ENCODE data around the gene SLX9. TPM values are rescaled to one million over a fixed set of nuclear protein-coding genes. Genes with fewer than 3 reads are reported as not detected.
A peak's percentile ranks its signal among the peaks of the same experiment; 100 is the strongest.

The SLX9 gene
- total RNA-seq, 1 experiment from 2014 or later: 74.3 TPM

DNA sequence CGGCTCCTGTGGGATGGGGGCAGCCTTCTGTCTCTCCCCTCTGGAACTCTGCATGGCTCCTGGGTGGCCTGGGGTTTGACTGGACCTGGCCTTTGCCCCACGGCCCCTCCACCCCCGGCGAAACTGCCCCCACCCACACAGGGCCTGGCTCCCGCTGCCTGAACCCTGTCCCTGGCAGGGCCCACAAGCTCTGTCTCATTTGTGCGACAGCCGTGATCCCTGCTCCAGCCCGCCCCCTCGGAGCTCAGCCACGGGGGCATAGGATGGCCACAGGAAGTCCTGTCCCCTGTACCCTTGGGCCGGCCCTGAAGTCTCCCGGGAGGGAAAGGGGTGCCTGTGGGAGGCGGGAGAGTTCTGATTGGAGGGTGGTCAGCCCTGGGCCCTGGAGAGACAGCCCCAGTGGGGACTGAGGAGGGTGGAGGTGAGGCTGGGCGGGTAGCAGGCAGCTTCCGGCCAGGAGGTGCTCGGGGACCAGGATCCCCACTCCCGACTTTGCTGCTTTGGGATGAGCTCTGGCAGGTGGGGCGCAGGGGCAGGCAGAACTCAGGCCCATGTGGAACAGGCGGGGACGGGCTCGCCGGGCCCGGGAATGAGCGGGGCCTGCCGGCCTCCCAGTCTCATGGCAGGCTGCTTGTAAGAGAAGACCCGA lies 45.1 kb downstream of the SLX9 start:
- Histone ChIP-seq H3K56ac (ENCODE audit: insufficient read length, low read depth, low read length) (no peak overlapping the region), H3K9me3 (ENCODE audit: control insufficient read depth, low read depth, low read length) (no peaks in the 10 kb centered on the region), H2AFZ (ENCODE audit: low read length) (no peak overlapping the region), H2BK120ac (ENCODE audit: low read depth, low read length, poor library complexity, severe bottlenecking) (no peak overlapping the region), H3K23me2 (ENCODE audit: insufficient read length, low read depth, low read length, poor library complexity, severe bottlenecking) (no peaks in the 10 kb centered on the region), H3K14ac (ENCODE audit: insufficient read depth, low read length) (no peak overlapping the region), H3K79me2 (ENCODE audit: insufficient read depth, low read length) (no peaks in the 10 kb centered on the region), H3K27ac (ENCODE audit: insufficient read length, low read depth, low read length) (no peak overlapping the region), H2BK12ac (ENCODE audit: insufficient read length, low read depth, low read length) (no peak overlapping the region), H4K8ac (replicated peaks; ENCODE audit: insufficient read length, low read depth, low read length) (no peak overlapping the region), H3K18ac (ENCODE audit: insufficient read length, low read depth, low read length) (no peak overlapping the region), H3T11ph (ENCODE audit: low read length) (no peak overlapping the region), H3K79me1 (ENCODE audit: insufficient read depth, low read depth, low read length, poor library complexity, severe bottlenecking) (no peaks in the 10 kb centered on the region), H4K20me1 (ENCODE audit: control insufficient read depth, insufficient read depth, insufficient read length) (no peaks in the 10 kb centered on the region), H4K91ac (ENCODE audit: insufficient read length, low read depth, low read length) (no peak overlapping the region), H2BK5ac (ENCODE audit: insufficient read length, low read length) (no peak overlapping the region), H3K4me2 (ENCODE audit: insufficient read depth, insufficient read length, low read length) (no peak overlapping the region), H3K9ac (ENCODE audit: extremely low read depth, insufficient read length, low read length) (no peak overlapping the region), H3K4me1 (ENCODE audit: insufficient read depth, low read length) (no peaks in the 10 kb centered on the region), H2BK20ac (ENCODE audit: low read depth, low read length, poor library complexity, severe bottlenecking) (no peak overlapping the region), H2BK15ac (ENCODE audit: low read depth, low read length) (no peak overlapping the region), H2AK5ac (ENCODE audit: insufficient read length, low read length) (no peak overlapping the region), H3K27me3 (ENCODE audit: insufficient read depth, low read length) (no peaks in the 10 kb centered on the region), H3K4ac (ENCODE audit: low read depth, low read length) (no peak overlapping the region), H3K23ac (ENCODE audit: insufficient read length, low read depth, low read length) (no peak overlapping the region), H4K5ac (ENCODE audit: insufficient read length, low read depth, low read length) (no peak overlapping the region)
- Mint-ChIP-seq H3K27me3 (ENCODE audit: low read depth) (no peaks in the 10 kb centered on the region), H3K9me3 (no peaks in the 10 kb centered on the region), H3K4me1 (no peaks in the 10 kb centered on the region), H3K36me3 (ENCODE audit: insufficient read depth in 1 of 3, low read depth in 3 of 3) (no peaks in the 10 kb centered on the region; a peak in 1 of 7 replicates), H3K4me3 (no peak overlapping the region), H3K27ac (peak overlapping the region in 1 of 3 experiments; percentile 81; a peak in 1 of 7 replicates)
- no CpG with 5 or more reads among the region's 26 CpGs for WGBS (ENCODE audit: extremely low coverage, insufficient read length, low lambda C conversion rate)
- peak; percentile 64 for DNase-seq
- TF ChIP-seq, protein P1, sequence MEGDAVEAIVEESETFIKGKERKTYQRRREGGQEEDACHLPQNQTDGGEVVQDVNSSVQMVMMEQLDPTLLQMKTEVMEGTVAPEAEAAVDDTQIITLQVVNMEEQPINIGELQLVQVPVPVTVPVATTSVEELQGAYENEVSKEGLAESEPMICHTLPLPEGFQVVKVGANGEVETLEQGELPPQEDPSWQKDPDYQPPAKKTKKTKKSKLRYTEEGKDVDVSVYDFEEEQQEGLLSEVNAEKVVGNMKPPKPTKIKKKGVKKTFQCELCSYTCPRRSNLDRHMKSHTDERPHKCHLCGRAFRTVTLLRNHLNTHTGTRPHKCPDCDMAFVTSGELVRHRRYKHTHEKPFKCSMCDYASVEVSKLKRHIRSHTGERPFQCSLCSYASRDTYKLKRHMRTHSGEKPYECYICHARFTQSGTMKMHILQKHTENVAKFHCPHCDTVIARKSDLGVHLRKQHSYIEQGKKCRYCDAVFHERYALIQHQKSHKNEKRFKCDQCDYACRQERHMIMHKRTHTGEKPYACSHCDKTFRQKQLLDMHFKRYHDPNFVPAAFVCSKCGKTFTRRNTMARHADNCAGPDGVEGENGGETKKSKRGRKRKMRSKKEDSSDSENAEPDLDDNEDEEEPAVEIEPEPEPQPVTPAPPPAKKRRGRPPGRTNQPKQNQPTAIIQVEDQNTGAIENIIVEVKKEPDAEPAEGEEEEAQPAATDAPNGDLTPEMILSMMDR (conservative IDR thresholded peaks at IDR 0.05): no peak
